ENCODE measurements around the gene DNAJC11. TPM values are rescaled to one million over a fixed set of nuclear protein-coding genes. Genes with fewer than 3 reads are reported as not detected.

Gene DNAJC11
- total RNA-seq, 1 experiment from 2014 or later = 102 TPM

GRCh38 chr1:6599141-6599975, 102.3 kb downstream of the DNAJC11 start:
- CTCF ChIA-PET = interaction anchor here (1.1 to 1.4 kb wide), 2 partner anchors 17 to 45 kb away, joined by 3 to 7 read pairs; partner anchors contain the start of genes NOL9 and TAS1R1
- Mint-ChIP-seq H3K4me3 (no peak overlapping the region), H3K4me1 (peaks cover 22% of the 10 kb centered on the region), H3K36me3 (peaks cover 21% of the 10 kb centered on the region), H3K9me3 (no peaks in the 10 kb centered on the region), H3K27me3 (ENCODE audit: low read depth) (no peaks in the 10 kb centered on the region; the same call in 1 of the 2 replicates), H3K27ac (no peak overlapping the region)
- ATAC-seq (no peak), DNase-seq (ENCODE audit: low spot score) (no peak)
- TF ChIP-seq NR1H2 (CRISPR knock-in tag; IDR thresholded peaks at IDR 0.05) (no peak), E2F4 (CRISPR knock-in tag; IDR thresholded peaks at IDR 0.05; ENCODE audit: borderline replicate concordance, low read depth) (no peak), ZMAT4 (CRISPR knock-in tag; IDR thresholded peaks at IDR 0.05) (no peak), CBFB (CRISPR knock-in tag; IDR thresholded peaks at IDR 0.05; ENCODE audit: low read depth) (no peak), FOXK1 (CRISPR knock-in tag; IDR thresholded peaks at IDR 0.05) (no peak), JUN (CRISPR knock-in tag; IDR thresholded peaks at IDR 0.05) (no peak), ATF3 (CRISPR knock-in tag; conservative IDR thresholded peaks at IDR 0.05) (no peak), SMAD4 (CRISPR knock-in tag; IDR thresholded peaks at IDR 0.05) (no peak), ATF2 (CRISPR knock-in tag; IDR thresholded peaks at IDR 0.05; ENCODE audit: borderline replicate concordance, low read depth) (no peak), ZSCAN18 (CRISPR knock-in tag; IDR thresholded peaks at IDR 0.05) (no peak), IRF1 (CRISPR knock-in tag; IDR thresholded peaks at IDR 0.05) (no peak), HMGXB4 (CRISPR knock-in tag; IDR thresholded peaks at IDR 0.05) (no peak), TP53 (CRISPR knock-in tag; IDR thresholded peaks at IDR 0.05) (no peak), ZNF263 (CRISPR knock-in tag; IDR thresholded peaks at IDR 0.05; ENCODE audit: low read depth) (no peak), ZBTB21 (CRISPR knock-in tag; IDR thresholded peaks at IDR 0.05; ENCODE audit: borderline replicate concordance) (no peak), FOXP1 (CRISPR knock-in tag; IDR thresholded peaks at IDR 0.05; ENCODE audit: borderline replicate concordance) (no peak)
- POLR2A ChIA-PET = no interaction called here

- ATAC-seq (no peak), DNase-seq (ENCODE audit: low spot score) (no peak)
- Mint-ChIP-seq H3K36me3 (peaks cover 26% of the 10 kb centered on the region), H3K4me3 (no peak overlapping the region), H3K9me3 (no peaks in the 10 kb centered on the region), H3K27ac (no peak overlapping the region), H3K27me3 (ENCODE audit: low read depth) (no peaks in the 10 kb centered on the region; the same call in 1 of the 2 replicates), H3K4me1 (peaks cover 12% of the 10 kb centered on the region)
- CTCF ChIA-PET = interaction anchor here (1.3 kb wide), 1 partner anchor 37 kb away, joined by 3 read pairs; no protein-coding TSS in a partner anchor
- POLR2A ChIA-PET = no interaction called here
- TF ChIP-seq PRDM15 (CRISPR knock-in tag; IDR thresholded peaks at IDR 0.05) = no peak
Observed at GRCh38 chr1:6597777-6598131, 103.9 kb downstream of the DNAJC11 start.

Measured in WTC11 (cell line).